ENCODE data around the gene ZBTB20.

ZBTB20 gene

DNA sequence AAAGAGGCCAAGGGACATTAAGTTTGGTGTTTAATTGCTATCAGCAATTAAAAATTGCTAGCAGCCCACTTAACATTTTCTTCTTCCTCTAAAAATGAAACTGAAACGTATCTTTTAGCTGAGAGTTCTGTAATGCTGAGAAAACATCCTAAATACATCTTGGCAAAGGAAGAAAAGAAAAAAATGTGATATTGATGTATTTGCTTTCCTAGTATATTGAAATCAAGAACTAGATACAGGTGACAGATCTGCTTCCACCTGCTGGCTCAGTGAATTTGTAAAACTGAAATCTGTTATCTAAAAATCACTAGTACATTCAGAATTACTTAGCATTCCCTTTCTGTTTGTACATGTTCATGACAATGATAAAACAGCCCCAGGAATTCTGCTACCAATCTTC, 283.2 kb downstream of the ZBTB20 start:
- Histone ChIP-seq H3K9me3 (ENCODE audit: control insufficient read depth, low read length) (no peaks in the 10 kb centered on the region), H3K27ac (ENCODE audit: insufficient read depth, low read depth, low read length, poor library complexity, severe bottlenecking) (no peak overlapping the region), H3K4me3 (ENCODE audit: insufficient read depth, low read depth, low read length) (no peak overlapping the region), H3K4me1 (ENCODE audit: control insufficient read depth, insufficient read depth, low read length) (no peaks in the 10 kb centered on the region), H3K36me3 (ENCODE audit: control insufficient read depth, insufficient read depth, low read length) (no peaks in the 10 kb centered on the region), H3K27me3 (ENCODE audit: control insufficient read depth, insufficient read depth, low read length, poor library complexity, severe bottlenecking) (no peaks in the 10 kb centered on the region)
- 100% methylated on average over 1 of the region's 1 CpG; no CpG with 5 or more reads in 1 of the 2 experiments for WGBS, 2 experiments

DNA sequence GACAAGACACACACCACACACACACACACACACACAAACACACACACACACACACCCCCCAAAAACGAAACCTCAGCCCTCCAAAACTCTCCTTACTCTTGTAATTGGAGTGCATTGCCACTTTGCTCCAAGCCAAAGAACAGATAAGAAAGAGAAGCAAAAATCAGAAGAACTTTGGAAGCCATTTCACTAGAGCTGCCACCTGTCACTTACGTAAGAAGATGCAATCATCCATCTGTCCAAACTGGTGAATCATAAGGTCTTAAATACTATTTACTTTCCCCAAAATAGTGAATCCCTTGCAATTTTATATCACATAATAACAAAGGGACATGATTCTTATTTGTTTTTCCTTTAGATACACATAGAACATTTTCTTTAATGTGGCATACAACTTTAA, 285.4 kb downstream of the ZBTB20 start:
- Histone ChIP-seq H3K4me3 (ENCODE audit: insufficient read depth, low read depth, low read length) (no peak overlapping the region), H3K27me3 (ENCODE audit: control insufficient read depth, insufficient read depth, low read length, poor library complexity, severe bottlenecking) (no peaks in the 10 kb centered on the region), H3K36me3 (ENCODE audit: control insufficient read depth, insufficient read depth, low read length) (no peaks in the 10 kb centered on the region), H3K9me3 (ENCODE audit: control insufficient read depth, low read length) (no peaks in the 10 kb centered on the region), H3K4me1 (ENCODE audit: control insufficient read depth, insufficient read depth, low read length) (peaks cover 8% of the 10 kb centered on the region), H3K27ac (ENCODE audit: insufficient read depth, low read depth, low read length, poor library complexity, severe bottlenecking) (no peak overlapping the region)
- 81 to 82% methylated on average over 2 of the region's 2 CpGs for WGBS, 2 experiments

DNA sequence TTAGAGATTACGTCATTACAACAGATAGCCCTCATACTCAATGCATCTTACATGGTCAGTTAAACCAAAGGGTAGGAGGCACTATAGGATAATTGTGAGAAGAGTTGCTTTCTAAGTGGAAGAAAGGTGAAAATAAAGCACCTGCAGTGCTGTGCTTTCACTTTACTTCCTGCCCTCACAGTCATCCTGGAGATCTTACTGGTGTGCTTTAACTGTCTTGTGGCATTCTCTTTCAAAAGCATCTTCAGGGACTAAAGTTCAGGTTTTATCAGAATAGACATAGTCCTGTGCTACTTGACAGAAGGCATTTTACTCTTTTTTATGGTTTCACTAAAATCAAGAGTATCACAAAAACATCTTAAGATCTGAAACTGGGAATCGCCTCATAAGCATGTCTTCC, 286.6 kb downstream of the ZBTB20 start:
- no peaks in the 10 kb centered on the region for H3K36me3 ChIP-seq (ENCODE audit: control insufficient read depth, insufficient read depth, low read length)
- H3K4me3 ChIP-seq (ENCODE audit: insufficient read depth, low read depth, low read length), result no peak overlapping the region
- 100% methylated on average over 1 to 2 of the region's 2 CpGs for WGBS, 2 experiments
- H3K27me3 ChIP-seq (ENCODE audit: control insufficient read depth, insufficient read depth, low read length, poor library complexity, severe bottlenecking), result no peaks in the 10 kb centered on the region
- peaks cover 8% of the 10 kb centered on the region for H3K4me1 ChIP-seq (ENCODE audit: control insufficient read depth, insufficient read depth, low read length)
- no peak overlapping the region for H3K27ac ChIP-seq (ENCODE audit: insufficient read depth, low read depth, low read length, poor library complexity, severe bottlenecking)
- no peaks in the 10 kb centered on the region for H3K9me3 ChIP-seq (ENCODE audit: control insufficient read depth, low read length)

DNA sequence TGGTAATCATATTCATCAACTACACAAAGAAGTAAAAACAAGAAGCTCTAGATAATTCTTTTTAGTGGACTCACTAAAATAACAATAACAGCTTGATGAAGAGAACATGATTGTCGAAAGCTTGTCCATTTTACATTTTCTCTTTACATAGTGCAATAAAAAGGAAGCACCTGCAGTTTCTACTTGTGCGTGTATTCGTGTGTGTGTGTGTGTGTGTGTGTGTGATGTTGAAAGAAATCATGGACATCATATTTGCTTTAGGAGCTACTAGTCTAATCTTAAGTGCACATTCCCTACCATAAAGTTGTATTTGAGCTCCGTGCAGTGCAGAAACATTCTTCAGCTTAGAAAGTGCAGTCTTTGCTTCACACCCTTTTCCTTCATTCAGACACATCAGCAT, 288.8 kb downstream of the ZBTB20 start:
- H3K36me3 ChIP-seq (ENCODE audit: control insufficient read depth, insufficient read depth, low read length), result no peaks in the 10 kb centered on the region
- H3K9me3 ChIP-seq (ENCODE audit: control insufficient read depth, low read length), result no peaks in the 10 kb centered on the region
- H3K27ac ChIP-seq (ENCODE audit: insufficient read depth, low read depth, low read length, poor library complexity, severe bottlenecking), result no peak overlapping the region
- peaks cover 19% of the 10 kb centered on the region for H3K4me1 ChIP-seq (ENCODE audit: control insufficient read depth, insufficient read depth, low read length)
- no peaks in the 10 kb centered on the region for H3K27me3 ChIP-seq (ENCODE audit: control insufficient read depth, insufficient read depth, low read length, poor library complexity, severe bottlenecking)
- H3K4me3 ChIP-seq (ENCODE audit: insufficient read depth, low read depth, low read length), result no peak overlapping the region
- WGBS, 2 experiments, result 83 to 100% methylated on average over 2 to 3 of the region's 4 CpGs

DNA sequence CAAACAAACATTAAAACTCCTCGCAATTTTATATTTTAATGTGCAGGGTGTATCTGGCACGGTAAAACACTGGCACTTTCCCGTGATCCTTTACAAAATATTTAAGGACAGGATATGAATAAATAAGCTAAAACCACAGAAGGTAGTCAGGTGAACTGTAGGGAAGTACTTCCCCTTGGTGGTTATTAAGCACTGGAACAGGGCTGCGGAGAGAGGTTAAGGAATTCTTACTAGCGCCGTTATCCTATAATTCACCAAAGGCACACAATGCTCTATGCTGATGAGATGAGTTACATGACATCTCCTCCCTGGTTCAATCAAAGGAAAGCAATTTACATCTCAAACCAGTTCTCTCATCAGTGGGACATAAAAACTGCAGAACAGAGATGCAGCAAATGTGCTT, 289.8 kb downstream of the ZBTB20 start:
- Histone ChIP-seq H3K36me3 (ENCODE audit: control insufficient read depth, insufficient read depth, low read length) (no peaks in the 10 kb centered on the region), H3K4me1 (ENCODE audit: control insufficient read depth, insufficient read depth, low read length) (peaks cover 19% of the 10 kb centered on the region), H3K27ac (ENCODE audit: insufficient read depth, low read depth, low read length, poor library complexity, severe bottlenecking) (no peak overlapping the region), H3K27me3 (ENCODE audit: control insufficient read depth, insufficient read depth, low read length, poor library complexity, severe bottlenecking) (no peaks in the 10 kb centered on the region), H3K4me3 (ENCODE audit: insufficient read depth, low read depth, low read length) (no peak overlapping the region), H3K9me3 (ENCODE audit: control insufficient read depth, low read length) (no peaks in the 10 kb centered on the region)
- 57 to 79% methylated on average over 3 to 5 of the region's 6 CpGs for WGBS, 2 experiments

GRCh38 chr3:114856835-114857234, 290.3 kb downstream of the ZBTB20 start:
- Histone ChIP-seq H3K27ac (ENCODE audit: insufficient read depth, low read depth, low read length, poor library complexity, severe bottlenecking) (no peak overlapping the region), H3K27me3 (ENCODE audit: control insufficient read depth, insufficient read depth, low read length, poor library complexity, severe bottlenecking) (no peaks in the 10 kb centered on the region), H3K4me1 (ENCODE audit: control insufficient read depth, insufficient read depth, low read length) (peaks cover 19% of the 10 kb centered on the region), H3K9me3 (ENCODE audit: control insufficient read depth, low read length) (no peaks in the 10 kb centered on the region), H3K36me3 (ENCODE audit: control insufficient read depth, insufficient read depth, low read length) (no peaks in the 10 kb centered on the region), H3K4me3 (ENCODE audit: insufficient read depth, low read depth, low read length) (no peak overlapping the region)
- no CpG with 5 or more reads among the region's 1 CpG for WGBS, 2 experiments

- Histone ChIP-seq H3K4me3 (ENCODE audit: insufficient read depth, low read depth, low read length) (no peak overlapping the region), H3K4me1 (ENCODE audit: control insufficient read depth, insufficient read depth, low read length) (peaks cover 19% of the 10 kb centered on the region)
- 94 to 96% methylated on average over 4 of the region's 5 CpGs for WGBS, 2 experiments
Measured at GRCh38 chr3:114855839-114856238, 291.2 kb downstream of the ZBTB20 start.

DNA sequence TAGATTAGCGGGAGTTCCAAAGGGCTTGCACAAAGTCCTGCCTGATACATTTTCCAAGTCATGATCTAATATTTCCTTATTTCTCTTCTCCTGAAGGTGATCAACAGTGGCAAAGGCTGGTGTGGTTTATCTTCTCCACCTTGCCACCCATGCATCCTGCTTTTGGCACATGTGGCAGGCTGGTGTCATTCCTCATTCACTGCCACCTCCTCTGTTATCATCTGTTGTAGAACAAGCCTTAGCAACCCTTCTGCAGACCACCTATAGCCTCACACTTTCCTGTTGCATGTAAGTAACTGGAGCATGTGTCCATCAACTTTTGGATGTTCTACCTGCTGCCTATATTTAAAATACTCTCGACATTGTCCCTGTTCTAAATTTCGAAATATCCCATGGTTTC, 294.1 kb downstream of the ZBTB20 start:
- H3K4me1 ChIP-seq (ENCODE audit: control insufficient read depth, insufficient read depth, low read length), result peaks cover 19% of the 10 kb centered on the region
- WGBS, 2 experiments, result 87 to 95% methylated on average over 2 to 3 of the region's 3 CpGs
- H3K4me3 ChIP-seq (ENCODE audit: insufficient read depth, low read depth, low read length), result no peak overlapping the region
- no peaks in the 10 kb centered on the region for H3K36me3 ChIP-seq (ENCODE audit: control insufficient read depth, insufficient read depth, low read length)
- no peaks in the 10 kb centered on the region for H3K27me3 ChIP-seq (ENCODE audit: control insufficient read depth, insufficient read depth, low read length, poor library complexity, severe bottlenecking)
- H3K9me3 ChIP-seq (ENCODE audit: control insufficient read depth, low read length), result no peaks in the 10 kb centered on the region
- H3K27ac ChIP-seq (ENCODE audit: insufficient read depth, low read depth, low read length, poor library complexity, severe bottlenecking), result no peak overlapping the region

More at GRCh38 chr3:114855839-114856238, 291.2 kb downstream of the ZBTB20 start:
- H3K27me3 ChIP-seq (ENCODE audit: control insufficient read depth, insufficient read depth, low read length, poor library complexity, severe bottlenecking), result no peaks in the 10 kb centered on the region
- no peaks in the 10 kb centered on the region for H3K36me3 ChIP-seq (ENCODE audit: control insufficient read depth, insufficient read depth, low read length)
- H3K9me3 ChIP-seq (ENCODE audit: control insufficient read depth, low read length), result no peaks in the 10 kb centered on the region
- no peak overlapping the region for H3K27ac ChIP-seq (ENCODE audit: insufficient read depth, low read depth, low read length, poor library complexity, severe bottlenecking)

DNA sequence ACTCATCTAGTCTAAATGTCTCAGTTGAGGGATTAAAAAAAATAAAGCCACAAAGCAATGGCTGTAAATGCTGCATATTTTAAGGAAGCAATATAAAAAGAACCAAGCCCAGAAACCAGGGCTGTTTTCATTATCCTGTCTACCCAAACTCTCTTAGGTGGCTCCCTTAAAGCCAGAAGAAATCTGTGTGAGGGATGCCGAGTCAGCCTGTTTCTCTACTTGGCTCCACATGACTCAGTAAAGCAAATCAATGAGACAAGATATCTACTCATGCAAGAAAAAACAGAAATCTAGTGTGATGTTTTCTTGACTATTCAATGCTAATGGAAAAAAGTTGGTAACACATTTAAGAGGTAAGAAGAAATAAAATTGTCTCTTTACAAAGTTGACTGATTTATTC, 296.2 kb downstream of the ZBTB20 start:
- peaks cover 12% of the 10 kb centered on the region for H3K4me1 ChIP-seq (ENCODE audit: control insufficient read depth, insufficient read depth, low read length)
- H3K36me3 ChIP-seq (ENCODE audit: control insufficient read depth, insufficient read depth, low read length), result no peaks in the 10 kb centered on the region
- 71 to 73% methylated on average over 1 of the region's 1 CpG for whole genome bisulfite sequencing, 2 experiments
- no peaks in the 10 kb centered on the region for H3K27me3 ChIP-seq (ENCODE audit: control insufficient read depth, insufficient read depth, low read length, poor library complexity, severe bottlenecking)
- H3K9me3 ChIP-seq (ENCODE audit: control insufficient read depth, low read length), result no peaks in the 10 kb centered on the region
- H3K27ac ChIP-seq (ENCODE audit: insufficient read depth, low read depth, low read length, poor library complexity, severe bottlenecking), result no peak overlapping the region
- H3K4me3 ChIP-seq (ENCODE audit: insufficient read depth, low read depth, low read length), result no peak overlapping the region

DNA sequence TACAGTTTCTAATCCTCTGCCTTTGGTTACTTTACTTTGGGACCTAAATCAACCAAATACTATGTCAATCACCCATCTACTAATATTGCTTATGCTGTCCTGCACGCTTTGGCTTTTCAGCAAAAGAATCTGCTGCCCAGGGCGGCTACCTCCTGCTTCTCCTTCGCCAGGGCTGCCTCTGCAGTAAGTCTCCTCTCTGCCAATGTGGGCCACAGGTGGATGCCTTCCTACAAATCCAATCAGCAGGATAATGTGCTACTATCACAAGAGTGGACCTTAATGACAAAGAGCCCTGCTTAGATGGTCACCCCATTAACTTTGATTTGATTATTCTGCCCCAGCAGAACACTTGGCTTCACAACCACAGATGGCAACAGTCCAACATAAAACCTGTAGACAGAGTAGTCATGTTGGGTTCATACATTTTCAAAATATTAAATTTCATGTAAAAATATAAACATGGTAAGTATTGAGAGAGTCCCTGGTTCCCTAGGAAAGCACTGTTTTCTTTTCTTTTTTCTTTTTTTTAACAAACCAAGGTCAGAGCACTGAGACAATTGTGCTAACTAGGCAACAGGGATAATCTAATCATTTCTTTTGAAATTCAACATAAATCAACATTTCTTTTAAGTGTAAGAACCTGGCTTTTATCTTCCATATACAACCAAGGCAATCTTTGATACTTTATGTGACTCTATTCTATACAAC, 298.3 kb downstream of the ZBTB20 start:
- Histone ChIP-seq H3K27ac (ENCODE audit: insufficient read depth, low read depth, low read length, poor library complexity, severe bottlenecking) (no peak overlapping the region), H3K4me1 (ENCODE audit: control insufficient read depth, insufficient read depth, low read length) (no peaks in the 10 kb centered on the region), H3K4me3 (ENCODE audit: insufficient read depth, low read depth, low read length) (no peak overlapping the region), H3K9me3 (ENCODE audit: control insufficient read depth, low read length) (no peaks in the 10 kb centered on the region), H3K27me3 (ENCODE audit: control insufficient read depth, insufficient read depth, low read length, poor library complexity, severe bottlenecking) (no peaks in the 10 kb centered on the region), H3K36me3 (ENCODE audit: control insufficient read depth, insufficient read depth, low read length) (no peaks in the 10 kb centered on the region)
- 94 to 96% methylated on average over 3 of the region's 3 CpGs for WGBS, 2 experiments
